Ovary (tissue), 9 donors: ENCODE results near the gene RHBDD3. TPM values are rescaled to one million over a fixed set of nuclear protein-coding genes. Genes with fewer than 3 reads are reported as not detected.

Experiments used
- DNase-seq, 5 donors: peaks; one replicate each; pipeline ENCODE4 v3.0.0-alpha.2; 2019 to 2020
- H3K27ac ChIP-seq, 2 donors: fragments of 200-600 bp; one replicate each; pipeline versions ENCODE4 v1.5.1 to v1.8.0; 2019 to 2022
- H3K27me3 ChIP-seq: fragments of 200-600 bp; one replicate; pipeline ENCODE4 v1.8.0; 2022
- H3K36me3 ChIP-seq: fragments of 200-600 bp; sonication (generic); one replicate; pipeline ENCODE4 v1.5.1; 2019
- H3K4me1 ChIP-seq: one replicate; pipeline ENCODE4 v1.8.1; 2013; ENCODE audit warnings: mild to moderate bottlenecking, moderate library complexity; ENCODE audit not compliant: insufficient read depth
- H3K4me3 ChIP-seq: fragments of 200-600 bp; sonication (generic); one replicate; pipeline ENCODE4 v1.5.1; 2017
- H3K9me3 ChIP-seq, 2 donors: fragments of 200-600 bp in 1 of 2; sonication (generic) in 1 of 2; one replicate each; pipeline versions ENCODE4 v1.5.1 to v1.8.1; 2013 to 2019; ENCODE audit warnings: mild to moderate bottlenecking in 1 of 2, moderate library complexity in 1 of 2
- CTCF ChIP-seq, 3 donors: fragments of 450-650 bp in 2 of 3; fragments of 200-600 bp in 1 of 3; IDR thresholded peaks; one replicate each; pipeline versions ENCODE4 v1.5.1 to v1.8.0; 2016 to 2022; ENCODE audit warnings: antibody characterized with exemption in 3 of 3, mild to moderate bottlenecking in 1 of 3
- EP300 ChIP-seq: sonication (generic); formaldehyde crosslinking; IDR thresholded peaks from one replicate; pipeline ENCODE4 v1.6.1; 2017; ENCODE audit warnings: antibody characterized with exemption
- POLR2A ChIP-seq: fragments of 450-650 bp; IDR thresholded peaks from one replicate; pipeline ENCODE4 v1.6.1; 2017; ENCODE audit warnings: antibody characterized with exemption, mild to moderate bottlenecking, moderate library complexity
- WGBS, 3 donors: extraction: QIAGEN DNeasy Blood & Tissue Kit in 1 of 3; methylation state at CpG; one replicate each; pipeline versions ENCODE4 v1.1.5 to v1.1.7; 2013 to 2017; 5-methylcytosine and 5-hydroxymethylcytosine counted together
- intact Hi-C, 4 donors: fragments of 100-400 bp; cut with DNase I; formaldehyde crosslinking; loops; one replicate each; pipeline versions ENCODE4 v1.11.0 to v1.15.1; 2022 to 2023
- polyA plus RNA-seq, 2 donors: library from polyadenylated mRNA; stranded (reverse); fragments of 200-250 nt in 1 of 2; fragments of 350-450 nt in 1 of 2; fragmentation: Illumina TruSeq in 1 of 2; extraction: RNeasy Lipid Tissue Mini Kit (QIAGEN cat#74804) in 1 of 2; gene quantifications; one replicate each; pipeline ENCODE4 v1.2.3, GENCODE V29; 2013 to 2014
- total RNA-seq, 7 donors: library from RNA; depleted of rRNA in 2 of 7; stranded (reverse); fragments of >200 nt in 2 of 7; fragmentation: NEBNext Ultra II Directional in 3 of 7; extraction: Animal tissue kit (Norgen Biotek cat#: 25700) in 3 of 7; gene quantifications; one replicate each; pipeline versions ENCODE4 v1.1.0 to v1.2.4, GENCODE V29; 2016 to 2023
- donor health status: DM: no; HTN: no; CAD: no; lungs with moderate emphysema.
- donor health status: DM: no; HTN: no; CAD: no.
- donor health status: Bipolar disorder and iron deficiency.
- donor health status: DM: yes; HTN: yes; CAD: no.
- donor health status: DM: no; HTN: no; CAD: no.
- donor health status: DM: yes; HTN: yes; CAD: no.

Gene RHBDD3
- total and polyA plus RNA-seq, 9 donors = 4.2 to 26.8 (median 19.4) TPM

- TF ChIP-seq POLR2A = peak; percentile 43
- TF ChIP-seq CTCF (IDR thresholded peaks at IDR 0.05) = no peak
- TF ChIP-seq EP300 = no peak
- no peaks in the 10 kb centered on the region for H3K9me3 ChIP-seq
- 2% methylated on average over 42 to 83 of the region's 83 CpGs for WGBS, 3 donors
- intact Hi-C loops = no loop called here
- peak overlapping the region; percentile 80 for H3K4me3 ChIP-seq
- H3K36me3 ChIP-seq = no peaks in the 10 kb centered on the region
- peak; percentile 78 to 89 (median 83) for DNase-seq
- H3K27ac ChIP-seq = peak overlapping the region; percentile 46 to 75
- no peaks in the 10 kb centered on the region for H3K27me3 ChIP-seq
- peaks cover 21% of the 10 kb centered on the region for H3K4me1 ChIP-seq
Observed at GRCh38 chr22:29306835-29307595, 39.2 kb upstream of the RHBDD3 start.

GRCh38 chr22:29306175-29306834 lies 38.5 kb upstream of the RHBDD3 start, which contains the start of gene GAS2L1:
TSS of gene GAS2L1 (plus strand) at chr22:29306650. CDS start at chr22:29308106, 1,456 bp downstream.
- Histone ChIP-seq H3K36me3 (no peaks in the 10 kb centered on the region), H3K9me3 (no peaks in the 10 kb centered on the region), H3K4me3 (peak within 1 kb of the TSS; percentile 80), H3K4me1 (peaks cover 17% of the 10 kb centered on the region), H3K27me3 (no peaks in the 10 kb centered on the region), H3K27ac (peak within 1 kb of the TSS; percentile 46 to 75)
- WGBS, 3 donors = 0 to 1% (median 1%) methylated on average over 36 to 40 of the region's 40 CpGs
- intact Hi-C loops = no loop called here
- TF ChIP-seq CTCF (IDR thresholded peaks at IDR 0.05) (peak; percentile 39 to 70 (median 59)), POLR2A (peak; percentile 11), EP300 (no peak)
- DNase-seq = peak; percentile 78 to 90 (median 84)

GRCh38 chr22:29305836-29306174 lies 38.0 kb upstream of the RHBDD3 start:
- 45 to 48% (median 47%) methylated on average over 7 of the region's 7 CpGs for WGBS, 3 donors
- no peak for TF ChIP-seq CTCF (IDR thresholded peaks at IDR 0.05)
- TF ChIP-seq POLR2A = no peak
- TF ChIP-seq EP300 = no peak
- no peak for DNase-seq

GRCh38 chr22:29302681-29303465 lies 35.1 kb upstream of the RHBDD3 start:
- peaks cover 8% of the 10 kb centered on the region for H3K4me1 ChIP-seq
- H3K9me3 ChIP-seq = no peaks in the 10 kb centered on the region
- TF ChIP-seq POLR2A (no peak), EP300 (no peak), CTCF (IDR thresholded peaks at IDR 0.05) (no peak)
- no peaks in the 10 kb centered on the region for H3K36me3 ChIP-seq
- peak overlapping the region in 1 of 2 donors; percentile 43 for H3K27ac ChIP-seq
- no peak overlapping the region for H3K4me3 ChIP-seq
- H3K27me3 ChIP-seq = no peaks in the 10 kb centered on the region
- intact Hi-C loops = no loop called here
- peak in 3 of 5 donors; percentile 33 to 56 (median 52) for DNase-seq
- 39 to 53% (median 53%) methylated on average over 13 of the region's 13 CpGs for WGBS, 3 donors

More at GRCh38 chr22:29305836-29306174, 38.0 kb upstream of the RHBDD3 start:
- Histone ChIP-seq H3K27me3 (no peaks in the 10 kb centered on the region), H3K9me3 (no peaks in the 10 kb centered on the region), H3K36me3 (no peaks in the 10 kb centered on the region), H3K4me1 (peaks cover 14% of the 10 kb centered on the region), H3K27ac (peak overlapping the region in 1 of 2 donors; percentile 46), H3K4me3 (no peak overlapping the region)
- intact Hi-C loops = no loop called here
